ENCODE results near the gene SPATA31E1.

Gene SPATA31E1

DNA sequence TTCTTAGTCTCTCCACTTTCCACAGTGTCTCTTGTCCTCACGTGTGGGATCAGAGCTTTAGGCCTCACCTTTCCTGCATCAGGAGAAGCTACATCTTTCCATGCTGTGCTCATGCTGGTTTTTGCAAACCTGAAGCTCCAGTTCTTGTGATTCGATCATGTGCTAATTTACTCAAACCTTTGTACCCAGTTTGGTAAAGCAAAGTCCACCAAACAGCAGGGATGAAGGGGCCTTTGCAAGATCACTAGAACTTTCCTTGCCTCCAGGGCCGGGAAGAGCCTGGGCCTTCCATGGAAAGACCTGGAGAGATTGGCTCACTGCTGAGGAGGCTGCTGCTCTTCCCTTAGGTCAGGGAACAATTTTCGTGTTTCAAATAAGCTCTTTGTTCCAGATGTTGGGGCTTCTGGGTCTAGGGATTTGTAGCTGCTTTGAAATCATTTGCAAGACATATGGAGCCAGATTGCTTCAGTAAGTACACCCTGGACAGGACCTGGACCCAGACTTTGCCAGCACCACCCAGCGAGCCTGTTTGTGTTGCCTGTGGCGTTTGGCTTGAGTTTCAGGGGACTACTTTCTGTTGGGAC lies 18.7 kb upstream of the SPATA31E1 start:
- DNase-seq: no peak

DNA sequence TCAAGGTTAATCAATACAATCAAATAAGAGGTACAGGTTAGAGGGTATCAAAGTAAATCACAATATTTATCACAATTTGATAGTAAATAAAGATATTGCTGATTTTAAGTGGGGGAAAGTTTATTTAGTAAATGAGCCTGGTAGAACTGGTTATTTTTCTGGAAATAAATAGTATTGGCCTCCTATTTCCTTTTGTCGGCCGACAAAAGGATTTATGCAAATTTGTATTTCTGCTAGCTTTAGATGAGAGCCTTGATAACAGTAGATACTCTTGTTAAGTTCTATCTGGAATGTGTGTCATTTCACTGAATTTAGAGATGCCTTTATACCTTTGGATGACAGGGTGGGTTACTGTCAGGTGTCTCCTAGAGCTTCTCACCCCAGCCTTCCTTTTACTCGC lies 17.8 kb upstream of the SPATA31E1 start:
- no peak for DNase-seq

DNA sequence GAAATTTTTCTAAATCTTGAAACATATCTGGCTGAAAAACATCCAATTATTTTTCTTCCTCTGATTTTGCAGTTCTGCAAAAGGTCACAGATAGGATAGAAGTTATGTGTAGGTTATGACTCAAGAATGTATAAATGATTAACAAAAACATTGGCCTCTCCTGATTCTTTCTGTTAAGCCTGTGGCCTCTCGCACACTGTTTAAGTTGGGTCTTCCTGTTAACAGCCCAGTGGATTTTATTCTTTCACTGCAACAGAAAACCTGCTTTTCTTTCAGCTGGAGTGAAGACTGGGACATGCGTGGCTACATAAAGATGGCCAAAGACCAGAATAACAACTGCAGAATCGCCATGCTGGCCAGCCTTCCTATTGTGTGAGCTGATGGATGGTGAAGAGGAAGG lies 17.1 kb upstream of the SPATA31E1 start:
- DNase-seq: no peak

GRCh38 chr9:87867391-87867790 lies 15.3 kb upstream of the SPATA31E1 start:
- no peak for DNase-seq

GRCh38 chr9:87868175-87868574 lies 14.5 kb upstream of the SPATA31E1 start:
- no peak for DNase-seq

GRCh38 chr9:87868635-87869034 lies 14.0 kb upstream of the SPATA31E1 start:
- no peak for DNase-seq

GRCh38 chr9:87869082-87869481 lies 13.6 kb upstream of the SPATA31E1 start:
- DNase-seq: no peak

- DNase-seq: no peak
Measured at GRCh38 chr9:87871425-87872078, 11.1 kb upstream of the SPATA31E1 start.

DNA sequence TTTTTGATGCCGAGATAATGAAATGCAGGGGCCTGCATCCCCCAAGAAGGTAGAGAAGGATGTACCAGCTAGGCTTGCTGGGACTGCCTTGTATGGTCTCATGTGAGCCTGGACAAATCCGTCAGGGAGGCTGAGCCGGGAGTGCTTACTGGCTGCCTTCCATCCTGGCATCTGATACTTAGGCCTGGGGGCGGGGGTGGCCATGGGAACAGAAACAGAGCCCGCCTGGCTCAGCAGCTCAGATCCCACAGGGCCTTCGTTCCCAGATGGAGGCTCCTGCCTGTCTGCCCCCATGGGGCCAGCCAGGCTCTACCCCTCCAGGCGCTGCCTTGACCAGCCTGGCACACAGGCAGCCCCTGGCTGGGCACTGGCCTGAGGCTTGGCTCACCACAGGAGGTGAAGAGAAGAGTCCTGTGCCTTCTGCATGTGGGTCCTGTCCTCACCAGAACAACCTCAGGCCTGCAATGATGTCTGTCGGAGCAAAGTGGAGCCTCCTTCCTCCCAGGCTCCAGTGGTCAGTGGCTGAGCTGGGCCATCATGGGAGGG lies 10.5 kb upstream of the SPATA31E1 start:
- no peak for DNase-seq

DNA sequence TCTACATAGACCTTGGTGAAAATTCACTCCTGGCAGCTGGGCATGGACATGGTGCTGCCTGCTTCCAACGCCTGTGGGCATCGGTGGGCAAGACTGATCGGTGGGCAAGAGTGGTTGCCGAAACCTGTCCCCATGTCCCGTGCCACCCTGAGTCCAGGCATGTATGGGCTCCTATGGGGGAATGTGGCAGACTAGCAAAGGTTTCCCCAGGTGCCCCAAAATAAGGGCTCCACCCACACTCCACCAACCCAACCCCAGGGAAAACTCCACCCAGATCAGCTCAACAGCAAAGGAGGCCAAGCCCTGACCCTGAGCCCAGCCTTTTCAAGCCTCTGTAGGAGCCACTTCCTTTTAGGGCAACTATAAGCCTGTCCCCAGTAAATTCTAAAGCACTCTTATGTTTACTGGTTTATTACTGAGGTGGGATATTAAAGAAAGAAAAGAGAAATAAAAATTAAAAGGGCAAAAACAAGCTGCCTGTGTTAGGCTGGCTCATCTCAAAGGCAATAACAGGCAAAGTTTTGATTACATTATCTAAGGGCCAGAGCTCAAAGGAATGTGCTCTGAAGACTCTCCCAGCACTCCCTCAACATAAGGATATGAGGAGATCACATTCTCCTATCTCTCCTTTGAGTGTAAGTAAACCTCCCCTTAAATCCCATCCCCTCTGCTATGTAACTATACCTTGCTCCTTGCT lies 8.9 kb upstream of the SPATA31E1 start:
- no peak for DNase-seq

DNA sequence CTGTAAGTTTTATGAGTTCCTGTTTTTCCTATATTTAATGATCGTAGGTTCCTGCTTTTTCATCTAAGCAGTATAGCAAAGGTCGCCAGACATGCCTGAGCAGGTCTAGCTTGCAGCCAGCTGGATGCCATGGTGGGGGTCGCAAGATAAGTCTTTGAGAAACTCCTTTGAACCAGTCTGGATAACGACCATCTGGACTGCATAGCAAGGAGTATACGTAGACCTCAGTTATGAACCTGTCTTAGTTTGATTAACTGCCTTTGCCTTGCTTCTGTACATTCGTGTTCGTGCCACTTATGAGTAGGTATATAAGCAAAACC lies 8.4 kb upstream of the SPATA31E1 start:
- no peak for DNase-seq

DNA sequence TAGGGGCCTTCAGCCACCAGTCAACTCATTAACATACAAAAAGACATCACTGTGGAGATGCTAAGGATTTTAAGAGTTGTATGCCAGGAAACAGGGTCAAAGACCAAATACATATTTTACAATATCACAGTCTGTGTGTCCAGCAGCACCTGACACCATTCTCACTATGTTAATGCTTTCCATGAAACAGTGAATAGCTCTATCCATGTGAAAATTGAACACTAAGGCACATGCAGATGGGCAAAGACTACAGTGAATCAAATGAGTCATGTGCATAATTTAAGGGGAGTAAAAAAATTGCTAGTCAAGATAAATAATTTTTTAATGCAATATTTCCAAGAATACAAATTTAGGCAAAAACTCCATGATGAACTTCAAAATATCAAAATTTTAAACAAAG lies 7.6 kb upstream of the SPATA31E1 start:
- DNase-seq: no peak

GRCh38 chr9:87875831-87876545 lies 6.7 kb upstream of the SPATA31E1 start:
- DNase-seq: no peak

GRCh38 chr9:87876708-87877107 lies 6.0 kb upstream of the SPATA31E1 start:
- DNase-seq: no peak

DNA sequence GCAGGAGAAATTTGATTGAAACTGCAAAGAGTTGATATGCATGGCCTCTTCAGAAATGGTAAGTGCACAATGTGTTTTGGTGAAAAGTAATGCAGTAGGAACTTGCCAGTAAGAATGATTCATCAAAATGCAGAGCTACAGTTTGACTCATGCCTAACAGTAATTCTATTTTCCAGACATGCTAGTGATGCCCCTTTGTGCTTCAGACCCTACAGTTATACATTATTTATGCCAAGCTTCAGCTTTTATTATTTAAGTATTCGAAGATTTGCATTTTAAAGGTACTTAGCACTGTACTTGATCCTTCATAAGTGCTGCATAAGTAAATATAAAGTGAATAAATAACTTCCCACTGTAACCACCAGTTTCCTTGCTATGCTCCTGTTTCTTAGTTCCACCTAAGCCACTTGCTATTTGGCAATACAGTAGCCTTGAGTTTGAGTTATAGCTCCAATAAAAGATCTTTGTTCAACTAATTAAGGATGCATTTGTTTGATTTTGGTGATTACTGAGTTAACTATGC lies 3.6 kb upstream of the SPATA31E1 start:
- DNase-seq: peak; percentile 33

DNA sequence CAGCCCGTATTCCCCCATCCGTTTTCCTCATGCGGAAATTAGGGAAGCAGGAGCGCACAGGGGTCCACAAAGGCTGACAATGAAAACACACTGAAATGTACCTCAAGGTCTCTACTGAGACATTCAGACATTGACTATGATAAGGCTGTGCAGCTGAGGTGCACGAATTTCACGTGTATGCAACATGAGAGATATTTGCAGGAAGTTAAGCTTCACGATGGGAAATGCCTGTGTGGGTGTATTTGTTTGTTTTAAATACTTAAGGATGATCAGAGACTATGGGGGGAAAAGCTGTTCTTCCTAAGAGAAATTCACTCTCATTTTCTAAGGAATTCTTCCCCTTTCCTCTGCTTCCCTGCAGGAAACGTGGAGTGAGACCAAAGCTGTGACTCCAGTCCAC lies 2.6 kb upstream of the SPATA31E1 start:
- DNase-seq: no peak

- no peak for DNase-seq
Measured at GRCh38 chr9:87880683-87881082, 2.0 kb upstream of the SPATA31E1 start.

DNA sequence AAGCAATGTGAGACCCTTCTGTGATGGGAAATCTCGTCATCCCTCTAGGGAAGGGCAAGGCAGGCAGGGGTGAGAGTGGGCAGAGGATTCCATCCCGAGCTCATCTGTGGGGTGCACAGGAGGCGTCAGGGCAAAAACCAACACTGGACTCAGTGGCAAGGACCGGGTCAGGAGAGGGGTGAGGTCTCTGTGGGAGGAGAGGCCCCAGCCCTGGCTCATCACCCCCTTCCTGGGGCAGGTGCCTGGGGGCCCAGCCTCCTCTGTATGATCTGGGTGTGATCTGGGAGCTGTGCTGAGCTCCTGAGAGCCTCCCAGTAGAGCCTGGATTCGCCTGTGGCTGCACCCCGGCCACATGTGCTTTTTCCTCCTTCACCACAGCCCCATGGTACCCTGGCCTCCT lies 597 bp downstream of the SPATA31E1 start:
- DNase-seq: no peak

GRCh38 chr9:87883990-87884389 lies 1.3 kb downstream of the SPATA31E1 start:
- no peak for DNase-seq

GRCh38 chr9:87884578-87885459 lies 2.1 kb downstream of the SPATA31E1 start:
- no peak for DNase-seq

DNA sequence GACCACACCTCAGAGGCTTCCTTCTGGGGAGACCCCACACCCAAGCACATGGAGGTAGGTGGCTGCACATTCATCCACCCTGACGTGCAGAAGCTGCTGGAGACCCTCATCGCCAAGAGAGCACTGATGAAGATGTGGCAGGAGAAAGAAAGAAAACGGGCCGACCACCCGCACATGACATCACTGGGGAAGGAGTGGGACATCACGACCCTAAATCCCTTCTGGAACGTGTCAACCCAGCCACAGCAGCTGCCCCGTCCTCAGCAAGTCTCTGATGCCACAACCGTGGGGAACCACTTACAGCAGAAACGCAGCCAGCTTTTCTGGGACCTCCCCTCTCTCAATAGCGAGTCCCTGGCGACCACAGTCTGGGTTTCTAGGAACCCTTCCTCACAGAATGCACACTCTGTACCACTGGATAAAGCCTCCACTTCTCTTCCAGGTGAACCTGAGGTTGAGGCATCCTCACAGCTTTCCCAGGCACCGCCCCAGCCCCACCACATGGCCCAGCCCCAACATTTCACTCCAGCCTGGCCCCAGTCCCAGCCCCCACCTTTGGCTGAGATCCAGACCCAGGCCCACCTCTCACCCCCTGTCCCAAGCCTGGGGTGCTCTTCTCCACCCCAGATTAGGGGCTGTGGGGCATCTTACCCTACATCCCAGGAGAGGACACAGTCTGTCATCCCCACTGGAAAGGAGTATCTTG lies 3.0 kb downstream of the SPATA31E1 start:
- DNase-seq: no peak

All from NCI-H226 (cell line).